Stimulated activated CD8-positive, alpha-beta memory T cell treated with anti-CD3 and anti-CD28 coated beads, Interleukin-2, amount 100 ng/mL, for 1 hour (primary cell): ENCODE measurements around the gene COQ4.
"Not testable (repeated sequence)": the region's sequence is repeated elsewhere in the genome, so short reads cannot be mapped to it uniquely, and the experiment has no call there.

Experiments
- DNase-seq, 2 donors: peaks; one replicate each; pipeline ENCODE4 v3.0.0-alpha.2; 2020; ENCODE audit warnings: low read depth in 2 of 2

The COQ4 gene

DNA sequence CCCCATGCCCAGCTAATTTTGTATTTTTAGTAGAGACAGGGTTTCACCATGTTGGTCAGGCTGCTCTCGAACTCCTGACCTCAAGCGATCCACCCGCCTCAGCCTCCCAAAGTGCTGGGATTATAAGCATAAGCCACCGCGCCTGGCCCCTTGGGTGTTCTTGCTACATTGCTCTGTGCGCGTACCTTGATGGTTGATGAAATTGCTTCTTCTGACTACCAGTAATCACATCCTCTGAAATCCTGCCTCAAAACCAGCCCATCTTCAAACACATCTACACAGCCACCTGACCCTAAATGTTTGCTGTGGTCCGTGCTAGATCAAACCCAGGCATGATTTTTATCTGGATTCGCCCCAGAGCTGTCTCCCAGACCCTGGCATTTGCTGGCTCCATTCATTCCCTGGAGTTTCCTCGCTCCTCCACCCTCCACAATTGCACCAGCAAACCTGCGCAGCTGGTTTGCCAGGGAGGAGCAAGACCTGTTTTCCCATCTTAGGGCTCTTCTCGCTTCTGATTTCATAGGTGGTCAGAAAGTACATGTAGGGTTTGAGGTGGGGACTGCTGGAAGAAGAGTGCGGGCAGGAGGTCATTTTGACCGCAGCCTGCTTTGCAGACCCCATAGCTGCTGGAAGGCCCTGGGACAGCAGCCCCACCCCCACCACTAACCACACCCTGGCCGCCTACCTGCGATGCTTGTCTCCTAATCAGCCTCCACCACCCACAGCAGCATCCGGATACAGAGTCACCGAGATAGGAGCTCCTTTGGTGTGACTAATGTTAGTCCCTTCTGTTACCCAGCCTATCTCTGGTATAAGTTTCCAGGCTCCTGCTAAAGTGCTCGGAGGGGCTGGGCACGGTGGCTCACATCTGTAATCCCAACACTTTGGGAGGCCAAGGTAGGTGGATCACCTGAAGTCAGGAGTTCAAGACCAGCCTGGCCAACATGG, 23.8 kb upstream of the COQ4 start:
- no peak for DNase-seq

DNA sequence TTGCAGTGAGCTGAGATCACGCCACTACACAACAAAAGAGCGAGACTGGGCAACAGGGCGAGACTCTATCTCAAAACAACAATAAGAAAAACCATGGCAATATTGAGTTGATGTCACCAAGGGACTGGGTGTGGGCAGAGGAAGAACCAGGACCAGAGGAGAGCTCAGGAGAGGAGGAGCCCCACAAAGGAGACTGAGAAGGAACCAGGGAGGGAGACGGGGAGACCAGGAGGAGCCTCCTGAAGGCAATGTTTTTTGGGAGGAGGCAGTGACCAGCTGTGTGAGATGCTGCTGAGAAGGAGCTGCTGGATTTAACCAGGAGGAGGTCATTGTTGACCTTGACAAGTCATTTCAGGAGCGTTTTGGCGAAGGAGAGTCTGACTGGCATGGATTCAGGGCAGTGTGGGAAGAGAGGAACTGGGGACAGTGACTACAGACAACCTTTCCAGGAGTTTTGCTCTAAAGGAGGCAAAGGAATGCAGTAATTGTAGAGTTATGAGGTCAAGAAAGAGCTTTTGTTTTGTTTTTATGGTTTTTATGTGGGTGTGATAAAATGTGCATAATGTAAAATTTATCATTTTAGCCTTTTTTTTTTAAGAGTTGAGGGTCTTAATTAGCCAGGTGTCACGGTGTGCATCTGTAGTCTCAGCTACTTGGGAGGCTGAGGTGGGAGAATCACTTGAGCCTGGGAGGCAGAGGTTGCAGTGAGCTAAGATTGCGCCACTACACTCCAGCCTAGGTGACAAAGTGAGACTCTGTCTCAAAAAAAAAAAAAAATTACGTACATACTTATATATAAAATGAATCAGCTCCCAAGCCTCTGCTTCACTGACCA, 18.3 kb upstream of the COQ4 start:
- no peak for DNase-seq

DNA sequence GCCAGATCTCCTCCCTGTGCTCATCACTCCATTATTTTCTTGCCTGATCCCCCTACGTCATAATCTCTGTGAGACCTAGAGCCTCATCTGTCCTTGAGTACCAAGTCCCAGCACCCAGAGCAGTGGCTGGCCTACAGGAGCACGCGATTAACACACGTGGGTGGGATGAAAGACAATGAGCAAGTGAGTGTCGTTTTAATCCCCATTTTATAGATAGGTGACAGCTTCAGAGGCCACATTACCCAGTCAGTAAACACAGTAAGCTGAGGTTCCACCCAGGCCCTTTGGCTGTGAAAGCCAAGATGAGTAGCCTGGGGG, 17.7 kb upstream of the COQ4 start:
- DNase-seq: no peak

DNA sequence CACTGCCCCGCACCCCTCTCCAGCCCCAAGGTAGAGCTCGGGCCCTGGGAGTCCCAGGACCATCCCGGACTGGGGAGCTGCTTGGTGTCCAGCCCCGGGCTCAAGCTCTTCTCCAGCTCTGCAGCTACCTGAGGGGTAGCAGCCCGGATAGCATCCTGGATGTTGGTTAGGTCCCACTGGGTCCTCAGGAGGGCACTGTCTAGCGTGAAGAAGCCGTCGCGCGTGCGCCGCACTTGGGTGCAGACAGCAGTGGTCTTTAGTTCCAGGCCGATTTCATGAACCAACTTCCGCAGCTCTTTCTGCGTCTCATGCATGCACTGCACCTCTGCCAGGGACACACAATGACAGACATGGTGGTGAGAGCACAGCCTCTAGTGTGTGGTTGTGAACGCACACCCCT, 13.1 kb upstream of the COQ4 start:
- DNase-seq: no peak

DNA sequence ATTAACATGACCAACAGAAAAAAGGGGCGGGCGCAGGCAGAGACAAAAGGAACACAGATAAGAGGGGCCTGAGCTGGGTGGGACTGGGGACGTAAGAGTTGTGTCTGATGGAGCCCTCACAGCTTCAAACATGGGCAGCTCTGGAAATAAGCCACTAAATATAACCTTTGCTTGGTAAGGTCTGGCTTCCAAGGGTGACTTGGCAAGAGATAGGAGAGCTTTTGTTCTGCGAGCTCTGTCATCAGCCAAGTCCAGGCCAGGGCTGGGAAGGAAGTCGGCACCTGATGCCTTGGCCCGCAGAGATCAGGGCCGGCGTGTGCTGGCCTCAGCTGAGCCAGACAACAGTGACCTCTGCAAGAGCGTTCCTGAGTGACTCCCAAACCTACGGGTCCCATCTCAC, 12.2 kb upstream of the COQ4 start:
- no peak for DNase-seq

DNA sequence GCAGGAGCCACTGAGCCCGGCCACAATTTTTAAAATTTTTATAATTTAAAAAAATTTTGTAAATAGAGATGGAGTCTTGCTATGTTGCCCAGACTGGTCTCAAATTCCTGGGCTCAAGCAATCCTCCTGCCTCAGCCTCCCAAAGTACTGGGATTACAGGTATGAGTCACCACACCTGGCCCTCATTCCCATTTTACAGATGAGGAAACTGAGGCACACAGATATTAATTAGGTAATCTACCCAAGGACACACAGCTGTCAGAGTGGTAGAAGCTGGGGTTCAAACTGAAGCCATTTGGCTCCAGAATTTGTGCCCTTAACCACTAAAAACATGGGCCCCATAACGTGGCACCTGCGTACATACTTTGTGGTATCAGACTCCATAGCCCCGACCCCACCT, 7.9 kb upstream of the COQ4 start:
- DNase-seq: no peak

DNA sequence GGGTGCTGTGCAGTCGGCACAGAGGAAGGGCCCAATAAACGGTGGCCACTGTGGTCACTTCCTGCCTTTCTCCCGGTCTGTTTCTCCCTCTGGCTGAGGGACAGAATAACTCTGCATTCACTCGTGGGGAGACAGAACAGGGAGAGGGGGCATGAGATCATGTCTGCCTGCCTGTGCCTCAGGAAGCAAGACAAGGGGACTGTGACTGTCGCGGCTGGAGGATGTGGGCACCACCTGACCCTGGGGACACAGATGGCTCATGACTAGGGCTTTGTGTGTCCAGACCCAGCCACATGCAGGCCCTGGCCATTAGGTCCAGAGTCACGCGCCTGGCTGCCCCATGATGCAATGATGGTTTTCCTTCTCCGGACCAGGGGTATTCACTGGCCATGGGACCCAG, 6.2 kb upstream of the COQ4 start:
- DNase-seq: no peak

DNA sequence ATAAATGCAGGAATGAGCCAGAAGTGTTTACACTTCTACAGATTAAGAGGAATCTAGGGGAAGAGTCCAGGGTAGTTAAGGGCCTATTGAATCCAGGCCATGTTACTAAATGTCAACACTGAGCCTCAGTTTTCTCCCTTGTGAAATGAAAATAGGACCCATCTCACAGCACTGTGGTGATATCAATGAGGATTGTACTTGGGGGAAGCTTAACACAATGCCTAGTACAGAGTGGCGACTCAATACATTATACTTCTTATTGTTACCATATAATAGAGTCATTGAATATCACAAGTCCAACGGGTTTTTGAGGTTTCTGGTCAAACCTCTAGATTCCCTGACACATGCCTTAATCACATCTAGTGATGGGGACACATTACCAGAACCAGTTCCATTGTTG, 5.0 kb upstream of the COQ4 start:
- no peak for DNase-seq

DNA sequence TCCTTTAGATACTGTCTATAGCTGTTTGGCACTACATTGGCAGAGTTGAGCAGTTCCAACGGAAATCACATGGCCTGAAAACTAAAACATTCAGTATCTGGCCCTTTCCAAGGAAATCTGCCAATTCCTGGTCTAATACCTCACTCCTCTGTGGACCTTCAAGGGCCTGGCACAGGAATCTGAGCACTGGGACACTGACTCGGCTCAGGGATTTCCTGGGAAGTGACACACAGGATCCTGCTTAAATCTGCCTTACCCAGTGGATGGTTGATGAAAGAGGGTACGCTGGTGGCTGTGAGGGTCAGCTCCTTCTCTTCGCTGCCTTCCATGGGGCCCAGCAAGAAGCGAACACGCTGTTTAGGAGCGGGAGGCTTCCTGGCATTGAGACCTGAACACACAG, 1.3 kb upstream of the COQ4 start:
- DNase-seq: no peak

DNA sequence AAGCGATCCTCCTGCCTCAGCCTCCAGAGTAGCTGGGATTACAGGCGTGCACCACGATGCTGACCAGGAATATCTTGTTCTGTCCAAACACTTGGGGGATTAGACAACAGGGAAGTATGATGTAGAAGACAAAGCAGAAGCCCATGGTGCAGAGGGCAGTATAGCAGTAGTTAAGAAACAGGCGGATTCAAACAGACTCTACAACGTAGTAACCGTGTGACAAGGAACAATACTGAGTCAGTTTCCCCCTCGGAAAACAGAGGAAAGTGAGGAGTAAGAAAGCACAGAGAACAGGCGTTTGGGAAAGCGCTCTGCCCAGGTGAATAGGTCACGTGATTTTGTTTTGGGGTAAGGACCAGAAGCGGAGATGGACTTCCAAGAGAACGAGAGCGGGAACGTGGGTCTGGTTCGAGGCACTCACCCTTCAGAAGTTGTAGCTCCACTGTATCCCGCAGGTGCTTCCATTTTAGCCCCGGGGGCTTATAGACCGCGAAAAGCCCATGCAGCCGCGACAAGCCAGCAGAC, 698 bp upstream of the COQ4 start:
- no peak for DNase-seq

DNA sequence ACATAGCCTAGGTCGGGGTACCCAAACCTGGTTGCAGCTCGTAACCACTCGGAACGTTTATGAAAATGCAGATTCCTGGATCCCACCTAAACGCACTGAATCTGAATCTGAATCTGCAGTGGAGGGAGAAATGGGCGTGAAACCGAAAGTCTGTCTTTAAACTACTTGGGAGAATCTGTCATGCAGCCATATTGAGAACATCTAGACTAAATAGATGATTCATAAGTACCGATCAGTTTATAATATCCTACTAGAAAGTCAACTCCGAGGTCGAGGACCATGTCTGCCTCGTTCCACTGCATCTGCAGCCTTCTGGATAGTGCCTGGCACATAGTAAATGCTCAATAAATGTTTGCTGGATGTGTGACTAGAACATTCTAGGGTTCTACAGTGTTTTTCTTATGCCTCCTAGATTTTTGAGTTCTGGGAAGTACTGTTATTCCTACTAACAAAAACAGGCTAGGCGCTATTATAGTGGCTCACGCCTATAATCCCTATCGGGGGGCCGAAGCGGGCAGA, 632 bp downstream of the COQ4 start:
- no peak for DNase-seq

DNA sequence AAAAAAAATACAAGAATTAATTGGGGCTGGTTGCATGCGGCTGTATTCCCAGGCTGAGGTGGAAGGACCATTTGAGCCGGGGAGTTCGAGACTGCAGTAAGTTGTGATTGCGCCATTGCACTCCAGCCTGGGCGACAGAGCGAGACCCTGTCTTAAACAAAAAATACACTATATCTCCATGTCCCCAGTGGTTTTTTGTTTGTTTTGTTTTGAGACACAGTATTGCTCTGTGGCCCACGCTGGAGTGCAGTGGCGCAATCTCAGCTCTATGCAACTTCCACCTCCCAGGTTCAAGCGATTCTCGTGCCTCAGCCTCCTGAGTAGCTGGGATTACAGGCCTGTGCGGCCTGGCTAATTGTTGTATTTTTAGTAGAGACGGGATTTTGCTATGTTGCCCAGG, 1.2 kb downstream of the COQ4 start:
- no peak for DNase-seq

DNA sequence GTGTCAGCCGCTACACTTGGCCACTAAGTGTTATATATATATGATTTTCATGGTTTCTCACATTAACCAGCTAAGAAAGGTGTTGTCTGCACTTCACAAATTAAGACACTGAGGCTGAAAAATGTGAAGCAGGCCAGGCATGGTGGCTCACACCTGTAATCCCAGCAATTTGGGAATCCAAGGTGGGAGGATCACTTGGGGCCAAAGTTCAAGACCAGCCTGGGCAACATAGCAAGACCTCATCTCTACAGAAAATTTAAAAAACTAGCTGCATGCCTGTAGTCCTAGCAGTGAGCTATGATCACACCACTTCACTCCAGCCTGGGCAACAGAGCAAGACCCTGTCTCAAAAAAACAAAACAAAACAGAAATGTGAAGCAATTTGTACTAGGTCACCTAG, 1.8 kb downstream of the COQ4 start:
- no peak for DNase-seq

DNA sequence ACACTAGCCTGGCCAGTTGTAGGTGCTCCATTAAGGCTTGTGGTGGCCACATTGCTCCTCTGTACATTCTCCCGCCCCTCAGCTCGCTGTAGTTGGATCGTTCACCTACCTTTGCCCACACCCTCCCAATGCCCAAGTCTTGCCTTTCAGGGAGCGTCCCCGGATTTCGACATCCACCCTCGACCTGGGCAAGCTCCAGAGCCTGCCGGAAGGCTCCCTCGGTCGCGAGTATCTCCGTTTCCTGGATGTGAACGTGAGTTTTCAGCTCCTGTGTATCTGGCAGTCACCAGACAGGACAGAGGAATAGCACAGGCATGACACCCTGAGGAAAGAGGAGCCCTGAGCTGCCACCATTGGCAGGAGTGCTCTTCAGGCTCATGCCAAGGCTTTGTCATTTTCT, 3.0 kb downstream of the COQ4 start:
- DNase-seq: no peak

DNA sequence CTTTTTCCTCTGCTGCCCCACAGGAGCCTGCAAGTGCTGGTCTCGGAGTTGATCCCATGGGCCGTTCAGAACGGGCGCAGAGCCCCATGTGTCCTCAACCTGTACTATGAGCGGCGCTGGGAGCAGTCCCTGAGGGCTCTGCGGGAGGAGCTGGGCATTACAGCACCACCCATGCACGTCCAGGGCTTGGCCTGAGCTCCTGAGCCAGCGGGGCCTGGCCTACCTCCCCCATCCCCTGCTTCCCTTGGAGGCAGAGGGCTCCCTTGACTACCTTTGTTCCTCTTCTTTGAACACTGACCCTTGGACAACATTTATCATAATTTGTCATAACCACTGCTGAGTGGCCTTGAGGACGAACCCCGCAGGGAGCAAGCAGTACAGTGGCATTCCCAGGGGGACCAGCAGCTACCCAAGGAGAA, 10.8 kb downstream of the COQ4 start:
- DNase-seq: no peak

DNA sequence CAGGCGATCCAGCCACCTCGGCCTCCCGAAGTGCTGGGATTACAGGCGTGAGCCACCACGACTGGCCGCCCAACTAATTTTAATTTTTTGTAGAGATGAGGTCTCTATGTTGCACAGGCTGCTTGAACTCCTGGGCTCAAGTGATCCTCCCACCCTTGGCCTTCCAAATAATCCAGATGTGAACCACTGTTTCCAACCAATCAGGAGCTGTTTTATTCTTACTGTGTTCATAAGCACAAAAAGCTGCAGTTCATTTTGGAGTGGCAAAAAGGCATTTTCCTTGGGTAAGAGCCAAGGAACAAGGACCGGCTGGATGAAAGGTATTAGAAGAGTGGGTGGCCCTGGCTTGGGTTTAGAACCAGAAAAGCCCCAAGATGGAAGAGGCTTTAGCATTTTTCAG, 12.5 kb downstream of the COQ4 start:
- DNase-seq: no peak

DNA sequence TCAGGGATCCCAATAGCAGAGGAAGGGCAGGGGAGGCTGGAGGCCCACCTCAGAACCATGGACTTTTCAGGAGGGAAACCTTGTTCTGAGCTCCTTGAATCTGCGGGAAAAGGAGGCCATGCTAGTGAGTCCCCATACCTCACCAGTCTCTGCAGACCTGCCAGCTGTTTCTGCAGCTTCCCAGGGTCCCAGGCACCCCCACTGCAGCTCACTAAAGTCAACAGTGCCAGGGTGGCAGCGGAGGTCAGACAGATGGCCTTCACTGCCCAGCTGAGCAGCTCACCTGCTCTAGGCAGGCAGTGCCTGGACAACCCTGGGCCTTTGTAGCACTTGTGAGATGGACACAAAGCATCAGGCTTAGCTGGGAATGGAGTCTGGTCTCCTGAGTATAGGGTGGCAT, 13.3 kb downstream of the COQ4 start:
- no peak for DNase-seq

DNA sequence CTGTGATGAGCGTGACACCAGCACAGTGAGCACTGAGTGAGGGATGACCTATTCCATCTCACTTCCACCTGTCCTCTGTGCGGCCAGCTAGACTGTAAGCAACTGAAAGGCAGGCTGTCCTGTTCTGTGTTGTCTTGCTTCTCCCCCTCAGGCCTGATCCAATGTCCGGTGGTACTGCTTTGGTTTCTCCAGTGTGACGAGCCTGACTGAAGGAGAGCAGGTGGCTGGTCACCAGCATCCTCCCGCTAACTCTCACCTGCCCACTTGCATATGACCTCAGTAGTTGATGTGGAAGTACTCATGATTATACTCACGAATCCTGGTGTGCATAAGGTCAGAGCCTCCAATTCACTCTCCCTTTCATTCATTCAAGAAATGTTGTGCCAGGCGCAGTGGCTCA, 15.3 kb downstream of the COQ4 start:
- DNase-seq: no peak

DNA sequence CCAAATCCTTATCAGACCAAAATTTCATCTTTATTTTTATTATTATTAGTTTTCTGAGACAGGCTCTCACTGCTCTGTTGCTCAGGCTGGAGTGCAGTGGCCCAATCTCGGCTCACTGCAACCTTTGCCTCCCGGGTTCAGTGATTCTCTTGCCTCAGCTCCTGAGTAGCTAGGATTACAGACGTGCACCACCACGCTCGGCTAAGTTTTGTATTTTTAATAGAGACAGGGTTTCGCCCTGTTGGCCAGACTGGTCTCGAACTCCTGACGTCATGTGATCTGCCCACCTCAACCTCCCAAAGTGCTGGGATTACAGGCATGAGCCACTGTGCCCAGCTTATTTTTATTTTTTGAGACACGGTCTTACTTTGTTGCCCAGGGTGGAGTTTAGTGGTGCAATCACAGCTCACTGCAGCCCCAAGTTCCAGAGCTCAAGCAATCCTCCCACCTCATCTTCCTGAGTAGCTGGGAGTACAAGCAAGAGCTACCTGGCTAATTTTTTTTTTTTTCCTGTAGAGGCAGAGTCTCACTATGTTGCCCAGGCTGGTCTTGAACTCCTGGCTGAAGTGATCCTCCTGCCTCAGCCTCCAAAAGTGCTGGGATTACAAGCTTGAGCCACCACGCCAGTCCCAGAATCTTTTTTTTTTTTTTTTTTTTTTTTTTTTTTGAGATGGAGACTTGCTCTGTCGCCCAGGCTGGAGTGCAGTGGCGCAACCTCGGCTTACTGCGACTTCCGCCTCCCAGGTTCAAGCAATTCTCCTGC, 16.4 kb downstream of the COQ4 start:
- not testable (repeated sequence) for DNase-seq

DNA sequence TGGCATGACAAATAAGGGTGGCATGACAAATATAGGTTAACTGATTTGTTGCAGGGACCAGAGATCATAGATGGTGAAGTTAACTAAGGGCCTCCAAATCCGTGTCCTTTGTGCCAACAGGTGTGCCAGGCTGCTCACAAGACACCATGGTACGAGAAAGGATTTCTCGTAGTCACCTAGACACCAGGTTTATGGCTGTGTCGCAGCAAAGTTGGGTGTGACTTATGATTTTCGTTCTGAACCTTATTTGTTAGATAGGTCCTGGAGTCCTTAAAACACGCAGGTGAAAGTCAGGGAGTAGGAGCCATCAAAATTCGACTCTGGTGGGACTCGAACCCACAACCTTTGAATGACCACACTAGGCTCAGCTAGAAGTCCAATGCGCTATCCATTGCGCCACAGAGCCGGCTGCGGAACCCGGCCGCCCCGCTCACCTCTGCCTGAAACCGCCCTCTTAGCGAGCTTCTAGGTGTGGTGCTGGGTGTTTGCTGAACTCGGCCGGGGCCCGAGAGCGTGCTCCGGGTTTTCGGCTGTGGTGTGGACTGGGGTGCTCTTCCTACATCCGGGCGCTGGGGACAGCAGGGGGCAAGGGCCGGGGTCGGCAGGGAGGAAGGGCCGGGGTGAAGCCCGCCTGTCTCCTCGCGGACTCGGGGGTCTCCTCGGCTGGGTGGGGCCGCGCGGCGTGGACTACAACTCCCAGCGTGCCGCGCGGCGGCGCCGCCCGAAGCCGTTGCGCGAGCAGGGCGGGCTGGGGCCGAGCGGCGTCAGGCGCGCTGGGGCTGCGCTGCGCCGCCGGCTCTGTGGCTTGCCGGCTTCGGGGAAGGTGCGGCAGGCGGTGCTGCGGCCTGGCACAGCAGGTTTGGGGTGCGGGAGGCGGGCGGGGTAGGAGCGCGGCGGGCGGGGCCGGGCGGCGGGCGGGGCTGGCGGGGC, 17.4 kb downstream of the COQ4 start, which contains the start of gene SLC27A4:
TSS of gene SLC27A4 (plus strand) at position 767 of the 930 bp plus-strand sequence. CDS start 2,606 bp downstream, outside the sequence.
- DNase-seq: peak; percentile 55 to 66
